Suprapubic skin (tissue), 4 donors: Measurements from ENCODE around the gene OSBPL8. TPM values are rescaled to one million over a fixed set of nuclear protein-coding genes. Genes with fewer than 3 reads are reported as not detected.

Experiments
- DNase-seq, 2 donors: peaks; one replicate each; pipeline ENCODE4 v3.0.0-alpha.2; 2019; ENCODE audit warnings: low spot score in 2 of 2
- H3K27ac ChIP-seq: fragments of 200-600 bp; sonication (generic); one replicate; pipeline ENCODE4 v1.5.1; 2019
- H3K27me3 ChIP-seq: fragments of 200-600 bp; sonication (generic); one replicate; pipeline ENCODE4 v1.5.1; 2019
- H3K36me3 ChIP-seq: fragments of 200-600 bp; sonication (generic); one replicate; pipeline ENCODE4 v1.5.1; 2019
- H3K4me1 ChIP-seq: fragments of 200-600 bp; sonication (generic); one replicate; pipeline ENCODE4 v1.5.1; 2019
- H3K4me3 ChIP-seq: fragments of 200-600 bp; sonication (generic); one replicate; pipeline ENCODE4 v1.5.1; 2019; ENCODE audit warnings: mild to moderate bottlenecking
- H3K9me3 ChIP-seq: fragments of 200-600 bp; sonication (generic); one replicate; pipeline ENCODE4 v1.5.1; 2019
- EP300 ChIP-seq: sonication (generic); formaldehyde crosslinking; IDR thresholded peaks from one replicate; pipeline ENCODE4 v1.6.1; 2017; ENCODE audit warnings: antibody characterized with exemption
- POLR2A ChIP-seq, 2 donors: fragments of 450-650 bp; IDR thresholded peaks; one replicate each; pipeline ENCODE4 v1.6.1; 2017; ENCODE audit warnings: antibody characterized with exemption in 2 of 2, mild to moderate bottlenecking in 2 of 2, moderate library complexity in 2 of 2
- POLR2AphosphoS5 ChIP-seq, 3 donors: sonication (generic); formaldehyde crosslinking; IDR thresholded peaks; one replicate each; pipeline ENCODE4 v1.6.1; 2017; ENCODE audit warnings: antibody characterized with exemption in 3 of 3
- WGBS: methylation state at CpG from one replicate; pipeline ENCODE4 v1.1.5; 2018; 5-methylcytosine and 5-hydroxymethylcytosine counted together
- total RNA-seq, 4 donors: library from RNA; depleted of rRNA; stranded (reverse); fragments of >200 nt; gene quantifications; one replicate each; pipeline ENCODE4 v1.1.0, GENCODE V29; 2016
- TF ChIP-seq, protein P1 (sequence below), 2 donors: fragments of 200-600 bp in 1 of 2; fragments of 450-650 bp in 1 of 2; sonication (generic) in 1 of 2; IDR thresholded peaks; one replicate each; pipeline ENCODE4 v1.5.1; 2016 to 2019; ENCODE audit warnings: antibody characterized with exemption in 2 of 2, mild to moderate bottlenecking in 1 of 2, moderate library complexity in 1 of 2

OSBPL8 gene
- total RNA-seq, 4 donors from 2014 or later, result 73.1 to 116 (median 87.4) TPM

- 88% methylated on average over 1 of the region's 1 CpG for WGBS
- Histone ChIP-seq H3K36me3 (no peaks in the 10 kb centered on the region), H3K9me3 (no peaks in the 10 kb centered on the region), H3K4me1 (peaks cover 31% of the 10 kb centered on the region), H3K4me3 (no peak overlapping the region), H3K27ac (no peak overlapping the region), H3K27me3 (no peaks in the 10 kb centered on the region)
- no peak for TF ChIP-seq POLR2AphosphoS5 (IDR thresholded peaks at IDR 0.05)
- no peak for TF ChIP-seq POLR2A (IDR thresholded peaks at IDR 0.05)
- TF ChIP-seq EP300, result no peak
- TF ChIP-seq, protein P1, sequence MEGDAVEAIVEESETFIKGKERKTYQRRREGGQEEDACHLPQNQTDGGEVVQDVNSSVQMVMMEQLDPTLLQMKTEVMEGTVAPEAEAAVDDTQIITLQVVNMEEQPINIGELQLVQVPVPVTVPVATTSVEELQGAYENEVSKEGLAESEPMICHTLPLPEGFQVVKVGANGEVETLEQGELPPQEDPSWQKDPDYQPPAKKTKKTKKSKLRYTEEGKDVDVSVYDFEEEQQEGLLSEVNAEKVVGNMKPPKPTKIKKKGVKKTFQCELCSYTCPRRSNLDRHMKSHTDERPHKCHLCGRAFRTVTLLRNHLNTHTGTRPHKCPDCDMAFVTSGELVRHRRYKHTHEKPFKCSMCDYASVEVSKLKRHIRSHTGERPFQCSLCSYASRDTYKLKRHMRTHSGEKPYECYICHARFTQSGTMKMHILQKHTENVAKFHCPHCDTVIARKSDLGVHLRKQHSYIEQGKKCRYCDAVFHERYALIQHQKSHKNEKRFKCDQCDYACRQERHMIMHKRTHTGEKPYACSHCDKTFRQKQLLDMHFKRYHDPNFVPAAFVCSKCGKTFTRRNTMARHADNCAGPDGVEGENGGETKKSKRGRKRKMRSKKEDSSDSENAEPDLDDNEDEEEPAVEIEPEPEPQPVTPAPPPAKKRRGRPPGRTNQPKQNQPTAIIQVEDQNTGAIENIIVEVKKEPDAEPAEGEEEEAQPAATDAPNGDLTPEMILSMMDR (IDR thresholded peaks at IDR 0.05), result no peak
- DNase-seq, result no peak
Measured at GRCh38 chr12:76345569-76345968, 214.0 kb downstream of the OSBPL8 start.

- Histone ChIP-seq H3K36me3 (no peaks in the 10 kb centered on the region), H3K4me1 (peaks cover 11% of the 10 kb centered on the region), H3K4me3 (no peak overlapping the region), H3K27ac (no peak overlapping the region), H3K27me3 (no peaks in the 10 kb centered on the region), H3K9me3 (no peaks in the 10 kb centered on the region)
- DNase-seq, result no peak
- WGBS, result 86% methylated on average over 5 of the region's 5 CpGs
- no peak for TF ChIP-seq POLR2AphosphoS5 (IDR thresholded peaks at IDR 0.05)
- TF ChIP-seq, protein P1 (IDR thresholded peaks at IDR 0.05), result no peak
- TF ChIP-seq POLR2A (IDR thresholded peaks at IDR 0.05), result no peak
- no peak for TF ChIP-seq EP300
Measured at GRCh38 chr12:76341436-76342030, 218.0 kb downstream of the OSBPL8 start.

DNA sequence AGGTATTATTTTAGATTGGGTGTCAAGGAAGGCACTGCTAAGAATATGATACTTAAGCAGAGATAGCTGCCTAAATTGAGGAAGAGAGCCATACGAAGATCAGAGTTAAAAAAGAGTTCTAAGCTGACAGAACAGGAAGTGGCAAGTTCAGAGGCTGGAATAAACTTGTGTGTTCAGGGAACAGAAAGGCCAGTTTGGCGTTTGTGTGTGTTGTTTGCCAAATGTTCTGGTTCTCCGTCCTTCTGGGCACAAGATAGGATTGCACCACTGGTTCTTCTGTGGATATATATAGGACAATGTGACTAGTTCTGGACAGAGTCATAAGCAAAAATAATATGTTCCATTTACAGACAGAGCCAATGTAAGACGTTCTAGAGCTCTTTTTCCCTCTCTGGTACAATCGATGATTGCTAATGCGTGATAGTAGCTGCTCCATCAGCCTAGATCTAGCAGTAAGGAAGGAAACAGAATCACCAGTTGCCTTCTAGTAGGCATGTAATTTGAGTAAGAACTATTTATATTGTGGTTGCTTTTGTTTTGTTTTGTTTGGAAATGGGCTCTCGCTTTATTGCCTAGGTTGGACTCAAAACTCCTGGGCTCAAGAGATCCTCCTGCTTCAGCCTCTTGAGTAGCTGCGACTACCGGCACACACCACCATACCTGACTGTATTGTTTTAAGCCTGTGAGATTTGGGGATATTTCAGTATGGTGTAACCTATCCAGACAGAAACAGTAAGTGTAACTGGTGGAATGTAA, 218.7 kb downstream of the OSBPL8 start:
- no peak for DNase-seq
- H3K4me1 ChIP-seq, result peaks cover 5% of the 10 kb centered on the region
- H3K27ac ChIP-seq, result no peak overlapping the region
- 84% methylated on average over 9 of the region's 9 CpGs for WGBS
- H3K36me3 ChIP-seq, result no peaks in the 10 kb centered on the region
- no peaks in the 10 kb centered on the region for H3K27me3 ChIP-seq
- no peaks in the 10 kb centered on the region for H3K9me3 ChIP-seq
- TF ChIP-seq POLR2AphosphoS5 (IDR thresholded peaks at IDR 0.05) (no peak), EP300 (no peak), POLR2A (IDR thresholded peaks at IDR 0.05) (no peak)
- TF ChIP-seq, protein P1 (IDR thresholded peaks at IDR 0.05), result no peak
- no peak overlapping the region for H3K4me3 ChIP-seq

GRCh38 chr12:76337583-76337982, 222.0 kb downstream of the OSBPL8 start:
- WGBS, result 76% methylated on average over 3 of the region's 3 CpGs
- Histone ChIP-seq H3K27me3 (no peaks in the 10 kb centered on the region), H3K36me3 (no peaks in the 10 kb centered on the region), H3K27ac (no peak overlapping the region), H3K9me3 (no peaks in the 10 kb centered on the region), H3K4me3 (no peak overlapping the region), H3K4me1 (no peaks in the 10 kb centered on the region)
- no peak for DNase-seq
- TF ChIP-seq EP300 (no peak), POLR2AphosphoS5 (IDR thresholded peaks at IDR 0.05) (no peak), POLR2A (IDR thresholded peaks at IDR 0.05) (no peak)
- TF ChIP-seq, protein P1 (IDR thresholded peaks at IDR 0.05), result no peak

- H3K27ac ChIP-seq, result no peak overlapping the region
- H3K27me3 ChIP-seq, result no peaks in the 10 kb centered on the region
- no peak for DNase-seq
- TF ChIP-seq POLR2AphosphoS5 (IDR thresholded peaks at IDR 0.05) (no peak), EP300 (no peak), POLR2A (IDR thresholded peaks at IDR 0.05) (no peak)
- TF ChIP-seq, protein P1 (IDR thresholded peaks at IDR 0.05), result no peak
- no peak overlapping the region for H3K4me3 ChIP-seq
- no peaks in the 10 kb centered on the region for H3K9me3 ChIP-seq
- WGBS, result 31% methylated on average over 1 of the region's 1 CpG
- H3K4me1 ChIP-seq, result no peaks in the 10 kb centered on the region
- no peaks in the 10 kb centered on the region for H3K36me3 ChIP-seq
Measured at GRCh38 chr12:76332606-76333005, 227.0 kb downstream of the OSBPL8 start.
